GM12891 (cell line): ENCODE data around the gene FER.

Source experiments
- PAX5 ChIP-seq: IDR thresholded peaks from 2 replicates; pipeline ENCODE4 v1.6.1; 2011; ENCODE audit warnings: low read length, moderate library complexity, mild to moderate bottlenecking; ENCODE audit not compliant: insufficient read depth, severe bottlenecking
- POLR2A ChIP-seq: IDR thresholded peaks from 2 replicates; pipeline ENCODE4 v1.6.1; 2011; ENCODE audit warnings: low read depth, low read length, control low read depth
- POLR2AphosphoS5 ChIP-seq: IDR thresholded peaks from 2 replicates; pipeline ENCODE4 v1.6.1; 2011; ENCODE audit warnings: low read depth, low read length, control low read depth
- POU2F2 ChIP-seq: IDR thresholded peaks from 2 replicates; pipeline ENCODE4 v1.6.1; 2011; ENCODE audit warnings: low read depth, mild to moderate bottlenecking, control low read depth, low read length, moderate library complexity
- SPI1 ChIP-seq: IDR thresholded peaks from 2 replicates; pipeline ENCODE4 v1.6.1; 2011; ENCODE audit warnings: low read depth, low read length, control low read depth
- TAF1 ChIP-seq: IDR thresholded peaks from 2 replicates; pipeline ENCODE4 v1.6.1; 2011; ENCODE audit warnings: low read depth, low read length, control low read depth

GRCh38 chr5:108760512-108760911 is 12.8 kb downstream of the FER start:
- TF ChIP-seq TAF1 = no peak
- TF ChIP-seq POLR2AphosphoS5 = no peak
- no peak for TF ChIP-seq POLR2A
- no peak for TF ChIP-seq SPI1
- no peak for TF ChIP-seq PAX5
- no peak for TF ChIP-seq POU2F2
